Uterus (tissue), 2 donors: ENCODE data around the gene PLA2G4F.

ENCODE experiments used
- POLR2A ChIP-seq, 2 donors: fragments of 450-650 bp; IDR thresholded peaks; one replicate each; pipeline ENCODE4 v1.6.1; 2016; ENCODE audit warnings: antibody characterized with exemption in 2 of 2, mild to moderate bottlenecking in 1 of 2, moderate library complexity in 1 of 2
- TF ChIP-seq, protein P1 (sequence below), 4 experiments: fragments of 200-600 bp in 2 of 4; fragments of 450-650 bp in 2 of 4; sonication (generic) in 2 of 4; IDR thresholded peaks; one replicate each; pipeline ENCODE4 v1.5.1; 2016 to 2019; ENCODE audit warnings: antibody characterized with exemption in 4 of 4, mild to moderate bottlenecking in 2 of 4, moderate library complexity in 1 of 4

DNA sequence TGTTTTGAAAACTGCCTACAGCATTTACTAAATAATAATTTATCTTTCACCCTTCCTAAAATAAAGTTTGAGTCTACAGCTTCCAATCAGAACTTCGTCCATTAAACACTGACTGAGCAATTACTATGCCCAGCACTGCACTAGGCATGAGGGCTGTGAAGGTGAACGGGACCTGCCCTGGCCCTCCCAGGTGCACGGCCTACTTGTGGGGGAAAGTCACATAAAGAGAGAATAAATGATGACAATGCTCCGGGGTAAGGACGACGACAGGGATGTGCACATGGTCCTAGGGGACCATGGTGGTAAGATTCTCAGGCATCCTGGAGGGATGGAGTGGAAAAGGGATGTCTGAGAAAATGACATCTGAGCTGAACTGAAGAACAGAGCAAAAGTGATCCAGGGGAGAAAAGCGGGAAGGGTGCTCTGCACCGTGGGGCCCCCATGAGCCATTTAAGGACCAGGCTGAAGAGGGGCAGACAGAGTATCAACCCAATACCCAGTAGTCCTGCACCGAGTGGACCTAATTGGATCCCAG, 11.5 kb downstream of the PLA2G4F start:
- TF ChIP-seq, protein P1, sequence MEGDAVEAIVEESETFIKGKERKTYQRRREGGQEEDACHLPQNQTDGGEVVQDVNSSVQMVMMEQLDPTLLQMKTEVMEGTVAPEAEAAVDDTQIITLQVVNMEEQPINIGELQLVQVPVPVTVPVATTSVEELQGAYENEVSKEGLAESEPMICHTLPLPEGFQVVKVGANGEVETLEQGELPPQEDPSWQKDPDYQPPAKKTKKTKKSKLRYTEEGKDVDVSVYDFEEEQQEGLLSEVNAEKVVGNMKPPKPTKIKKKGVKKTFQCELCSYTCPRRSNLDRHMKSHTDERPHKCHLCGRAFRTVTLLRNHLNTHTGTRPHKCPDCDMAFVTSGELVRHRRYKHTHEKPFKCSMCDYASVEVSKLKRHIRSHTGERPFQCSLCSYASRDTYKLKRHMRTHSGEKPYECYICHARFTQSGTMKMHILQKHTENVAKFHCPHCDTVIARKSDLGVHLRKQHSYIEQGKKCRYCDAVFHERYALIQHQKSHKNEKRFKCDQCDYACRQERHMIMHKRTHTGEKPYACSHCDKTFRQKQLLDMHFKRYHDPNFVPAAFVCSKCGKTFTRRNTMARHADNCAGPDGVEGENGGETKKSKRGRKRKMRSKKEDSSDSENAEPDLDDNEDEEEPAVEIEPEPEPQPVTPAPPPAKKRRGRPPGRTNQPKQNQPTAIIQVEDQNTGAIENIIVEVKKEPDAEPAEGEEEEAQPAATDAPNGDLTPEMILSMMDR (IDR thresholded peaks at IDR 0.05): no peak
- TF ChIP-seq POLR2A (IDR thresholded peaks at IDR 0.05): no peak
